Neutrophil (primary cell): ENCODE measurements around the gene SPAG6.
"Not testable (repeated sequence)": the region's sequence is repeated elsewhere in the genome, so short reads cannot be mapped to it uniquely, and the experiment has no call there.

Experiments used
- H3K27ac ChIP-seq: fragments of 200-600 bp; sonication (generic); 2 replicates; pipeline ENCODE4 v1.5.1; 2016; ENCODE audit warnings: mild to moderate bottlenecking, moderate library complexity
- H3K27me3 ChIP-seq: fragments of 200-600 bp; sonication (generic); 2 replicates; pipeline ENCODE4 v1.6.0; 2016; ENCODE audit warnings: mild to moderate bottlenecking
- H3K36me3 ChIP-seq: fragments of 200-600 bp; sonication (generic); 2 replicates; pipeline ENCODE4 v1.5.1; 2017
- H3K4me1 ChIP-seq, 2 experiments: fragments of 200-600 bp in 1 of 2; sonication (generic) in 1 of 2; 1 replicate in 1 of 2; 2 replicates in 1 of 2; pipeline versions ENCODE4 v1.5.1 to v1.6.1; 2013 to 2016; ENCODE audit warnings: low read depth in 1 of 2, low read length in 1 of 2, mild to moderate bottlenecking in 1 of 2, moderate library complexity in 1 of 2; ENCODE audit not compliant: control insufficient read depth in 1 of 2, insufficient read depth in 1 of 2
- H3K4me3 ChIP-seq, 2 experiments: fragments of 200-600 bp in 1 of 2; sonication (generic) in 1 of 2; 1 replicate in 1 of 2; 2 replicates in 1 of 2; pipeline ENCODE4 v1.5.1; 2013 to 2016; ENCODE audit warnings: low read depth in 1 of 2, low read length in 1 of 2, mild to moderate bottlenecking in 1 of 2, moderate library complexity in 1 of 2
- H3K9me3 ChIP-seq: fragments of 200-600 bp; sonication (generic); 2 replicates; pipeline ENCODE4 v1.5.1; 2016
- TF ChIP-seq, protein P1 (sequence below): fragments of 200-600 bp; sonication (generic); IDR thresholded peaks from 2 replicates; pipeline ENCODE4 v1.5.1; 2016; ENCODE audit warnings: antibody characterized with exemption

The SPAG6 gene

DNA sequence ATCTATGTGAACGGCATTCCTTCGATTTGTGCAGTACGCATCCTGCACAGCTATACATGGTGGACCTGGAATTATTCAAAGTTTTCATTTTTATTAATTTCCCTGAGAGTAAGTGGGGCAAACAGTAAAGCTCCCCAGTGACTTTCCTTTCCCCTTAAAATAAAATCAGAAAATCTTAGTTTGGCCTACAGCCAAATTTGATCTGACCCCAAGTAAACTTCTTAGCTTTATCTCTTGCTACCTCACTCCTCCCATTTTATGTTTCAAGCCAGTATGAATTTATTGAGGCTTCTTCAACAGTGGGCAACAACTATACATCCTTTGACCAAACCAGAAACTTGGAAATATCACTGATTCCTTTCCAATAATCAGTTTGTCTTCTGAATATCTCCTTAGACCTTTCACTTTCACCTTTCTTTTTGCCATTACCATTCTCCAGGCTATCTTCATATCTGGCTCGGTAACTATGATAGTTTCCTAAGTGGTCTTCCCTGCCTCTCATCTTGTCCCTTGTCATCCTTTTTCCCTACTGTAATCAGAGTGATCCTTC, 11.1 kb downstream of the SPAG6 start:
- Histone ChIP-seq H3K36me3 (no peaks in the 10 kb centered on the region), H3K4me3 (no peak overlapping the region), H3K27me3 (peaks cover 13% of the 10 kb centered on the region), H3K27ac (no peak overlapping the region), H3K4me1 (no peaks in the 10 kb centered on the region), H3K9me3 (no peaks in the 10 kb centered on the region)
- TF ChIP-seq, protein P1, sequence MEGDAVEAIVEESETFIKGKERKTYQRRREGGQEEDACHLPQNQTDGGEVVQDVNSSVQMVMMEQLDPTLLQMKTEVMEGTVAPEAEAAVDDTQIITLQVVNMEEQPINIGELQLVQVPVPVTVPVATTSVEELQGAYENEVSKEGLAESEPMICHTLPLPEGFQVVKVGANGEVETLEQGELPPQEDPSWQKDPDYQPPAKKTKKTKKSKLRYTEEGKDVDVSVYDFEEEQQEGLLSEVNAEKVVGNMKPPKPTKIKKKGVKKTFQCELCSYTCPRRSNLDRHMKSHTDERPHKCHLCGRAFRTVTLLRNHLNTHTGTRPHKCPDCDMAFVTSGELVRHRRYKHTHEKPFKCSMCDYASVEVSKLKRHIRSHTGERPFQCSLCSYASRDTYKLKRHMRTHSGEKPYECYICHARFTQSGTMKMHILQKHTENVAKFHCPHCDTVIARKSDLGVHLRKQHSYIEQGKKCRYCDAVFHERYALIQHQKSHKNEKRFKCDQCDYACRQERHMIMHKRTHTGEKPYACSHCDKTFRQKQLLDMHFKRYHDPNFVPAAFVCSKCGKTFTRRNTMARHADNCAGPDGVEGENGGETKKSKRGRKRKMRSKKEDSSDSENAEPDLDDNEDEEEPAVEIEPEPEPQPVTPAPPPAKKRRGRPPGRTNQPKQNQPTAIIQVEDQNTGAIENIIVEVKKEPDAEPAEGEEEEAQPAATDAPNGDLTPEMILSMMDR: no peak

DNA sequence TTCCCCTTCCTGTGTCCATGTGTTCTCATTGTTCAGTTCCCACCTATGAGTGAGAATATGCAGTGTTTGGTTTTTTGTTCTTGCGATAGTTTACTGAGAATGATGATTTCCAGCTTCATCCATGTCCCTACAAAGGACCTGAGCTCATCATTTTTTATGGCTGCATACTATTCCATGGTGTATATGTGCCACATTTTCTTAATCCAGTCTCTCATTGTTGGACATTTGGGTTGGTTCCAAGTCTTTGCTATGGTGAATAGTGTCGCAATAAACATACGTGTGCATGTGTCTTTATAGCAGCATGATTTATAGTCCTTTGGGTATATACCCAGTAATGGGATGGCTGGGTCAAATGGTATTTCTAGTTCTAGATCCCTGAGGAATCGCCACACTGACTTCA, 12.5 kb downstream of the SPAG6 start:
- H3K27ac ChIP-seq, H3K9me3 ChIP-seq, H3K36me3 ChIP-seq, H3K4me1 ChIP-seq, H3K4me3 ChIP-seq: not testable (repeated sequence)
- H3K27me3 ChIP-seq: peaks cover 12% of the 10 kb centered on the region

DNA sequence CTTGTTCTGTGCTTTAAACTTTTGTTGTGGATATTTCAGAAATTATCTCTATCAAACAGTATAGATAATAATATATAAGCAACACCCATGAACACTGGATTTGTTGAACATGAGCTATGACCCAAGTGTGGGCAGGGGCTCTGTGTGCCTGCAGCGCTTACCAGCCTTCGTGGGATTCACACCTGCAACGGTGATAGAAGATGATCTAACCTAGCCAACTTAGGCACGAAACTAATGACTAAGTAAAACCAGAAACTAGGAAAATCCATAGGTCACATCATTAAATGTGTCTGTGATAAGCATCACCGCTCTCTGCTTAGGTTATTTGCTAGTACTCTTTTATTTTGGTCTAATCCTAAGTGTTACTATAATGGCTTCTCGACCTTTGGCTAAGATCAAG, 18.0 kb downstream of the SPAG6 start:
- no peaks in the 10 kb centered on the region for H3K9me3 ChIP-seq
- no peak overlapping the region for H3K27ac ChIP-seq
- H3K4me1 ChIP-seq: no peaks in the 10 kb centered on the region
- H3K36me3 ChIP-seq: no peaks in the 10 kb centered on the region
- H3K27me3 ChIP-seq: no peaks in the 10 kb centered on the region
- H3K4me3 ChIP-seq: no peak overlapping the region
- TF ChIP-seq, protein P1: no peak

DNA sequence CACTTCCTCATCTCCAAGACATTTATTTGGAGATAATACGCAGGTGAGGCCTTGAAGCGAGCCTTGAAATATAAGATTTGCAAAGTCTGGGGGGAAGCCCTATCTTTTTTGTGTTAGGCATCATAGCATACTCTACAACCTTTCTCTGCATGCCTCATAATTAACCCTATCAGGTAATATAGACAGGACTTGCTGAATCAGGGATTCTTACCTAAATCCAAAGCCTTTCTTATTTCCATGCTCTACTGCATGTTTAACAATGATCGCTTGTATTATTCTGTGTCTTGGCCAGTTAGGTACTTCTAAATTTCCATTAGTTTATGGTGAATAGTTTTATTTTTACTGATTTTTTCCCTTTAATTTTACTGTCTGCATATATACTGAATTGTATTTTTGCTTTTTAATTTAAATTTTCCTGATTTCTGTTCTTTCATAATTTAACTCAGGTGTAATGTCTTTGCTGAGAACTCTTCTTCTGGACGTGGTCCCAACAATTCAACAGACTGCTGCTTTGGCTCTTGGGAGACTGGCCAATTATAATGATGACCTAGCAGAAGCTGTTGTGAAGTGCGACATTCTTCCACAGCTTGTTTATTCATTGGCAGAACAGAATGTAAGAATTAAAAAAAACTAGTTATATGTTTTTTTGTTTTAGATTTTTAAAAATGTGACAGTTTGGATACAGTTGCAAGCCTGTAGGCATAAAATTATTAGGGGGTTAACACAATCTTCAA, 19.3 kb downstream of the SPAG6 start:
- H3K36me3 ChIP-seq: no peaks in the 10 kb centered on the region
- no peaks in the 10 kb centered on the region for H3K27me3 ChIP-seq
- TF ChIP-seq, protein P1: no peak
- H3K9me3 ChIP-seq: no peaks in the 10 kb centered on the region
- H3K4me1 ChIP-seq: peaks cover 4 to 6% of the 10 kb centered on the region in 2 experiments
- H3K27ac ChIP-seq: no peak overlapping the region
- H3K4me3 ChIP-seq: no peak overlapping the region

DNA sequence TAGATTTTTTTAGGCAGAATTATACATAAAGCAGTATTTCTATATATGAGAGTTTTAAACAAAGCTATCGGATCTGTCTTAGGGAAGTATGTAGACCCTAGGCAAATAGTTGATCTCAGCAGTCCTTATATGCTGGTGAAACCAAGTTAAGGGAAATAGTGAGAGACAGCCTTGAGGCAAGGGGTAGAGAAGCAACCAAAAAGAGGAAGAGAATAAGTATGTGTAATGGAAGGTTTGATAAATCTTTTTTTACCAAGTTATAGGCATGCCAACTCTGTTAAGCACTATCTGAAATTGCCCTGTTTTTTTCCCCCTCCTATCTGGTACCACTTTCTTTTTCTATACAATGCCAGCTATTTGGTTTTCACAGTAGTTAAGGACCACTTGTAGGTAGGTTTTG, 19.9 kb downstream of the SPAG6 start:
- Histone ChIP-seq H3K36me3 (no peaks in the 10 kb centered on the region), H3K4me1 (peaks cover 5 to 8% of the 10 kb centered on the region in 2 experiments), H3K4me3 (no peak overlapping the region), H3K27me3 (no peaks in the 10 kb centered on the region), H3K9me3 (no peaks in the 10 kb centered on the region), H3K27ac (no peak overlapping the region)
- TF ChIP-seq, protein P1: no peak

DNA sequence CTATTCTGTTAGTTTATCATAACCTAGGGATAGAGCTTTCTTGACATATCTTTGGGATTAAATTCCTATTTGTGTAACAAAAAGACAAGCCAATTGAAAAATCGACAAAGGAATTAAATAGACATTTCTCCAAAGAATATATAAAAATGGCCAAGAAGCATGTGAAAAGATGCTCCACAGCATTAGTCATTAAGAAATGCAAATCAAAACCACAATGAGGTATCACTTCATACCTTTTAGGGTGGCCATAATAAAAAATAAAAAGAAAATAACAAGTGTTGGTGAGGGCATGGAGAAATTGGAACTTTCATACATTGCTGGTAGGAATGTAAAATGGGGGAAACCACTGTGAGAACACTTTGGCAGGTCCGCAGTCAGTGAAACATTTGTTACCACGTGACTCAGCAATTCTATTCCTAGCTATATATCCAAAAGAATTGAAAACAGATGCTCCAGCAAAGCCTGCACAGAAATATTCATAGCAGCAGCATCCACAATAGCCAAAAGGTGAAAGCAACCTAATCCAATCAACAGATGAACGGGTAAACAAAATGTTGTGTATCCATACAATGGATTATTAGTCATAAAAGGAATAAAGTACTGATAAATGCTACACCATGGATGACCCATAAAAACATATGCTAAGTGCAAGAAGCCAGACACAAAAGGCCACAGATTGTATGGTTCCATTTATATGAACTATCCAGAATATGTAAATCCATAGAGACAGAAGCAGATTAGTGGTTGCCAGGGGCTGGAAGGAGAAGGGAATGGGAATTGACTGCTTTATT, 20.5 kb downstream of the SPAG6 start:
- peaks cover 5 to 8% of the 10 kb centered on the region in 2 experiments for H3K4me1 ChIP-seq
- no peak overlapping the region for H3K27ac ChIP-seq
- no peak overlapping the region for H3K4me3 ChIP-seq
- TF ChIP-seq, protein P1: no peak
- no peaks in the 10 kb centered on the region for H3K36me3 ChIP-seq
- H3K27me3 ChIP-seq: no peaks in the 10 kb centered on the region
- H3K9me3 ChIP-seq: no peaks in the 10 kb centered on the region
